GM21423 (cell line): ENCODE data around the gene MGRN1.

ENCODE experiments used
- ATAC-seq: cut with Tn5 transposase; IDR thresholded peaks from one replicate; pipeline ENCODE4 v1.9.1; 2021; ENCODE audit warnings: mild to moderate bottlenecking, moderate library complexity; ENCODE audit not compliant: unreplicated experiment

The MGRN1 gene

GRCh38 chr16:4696905-4697847 lies 72.5 kb downstream of the MGRN1 start:
- no peak for ATAC-seq

- no peak for ATAC-seq
Measured at GRCh38 chr16:4697848-4698291, 73.2 kb downstream of the MGRN1 start.

GRCh38 chr16:4698321-4699045 lies 73.9 kb downstream of the MGRN1 start:
- ATAC-seq: no peak

- ATAC-seq: no peak
Measured at GRCh38 chr16:4699046-4699556, 74.5 kb downstream of the MGRN1 start.

GRCh38 chr16:4700380-4700996 lies 75.9 kb downstream of the MGRN1 start:
- no peak for ATAC-seq

- ATAC-seq: no peak
Measured at GRCh38 chr16:4700997-4701743, 76.5 kb downstream of the MGRN1 start.

GRCh38 chr16:4701791-4702465 lies 77.3 kb downstream of the MGRN1 start:
- ATAC-seq: no peak

- ATAC-seq: no peak
Measured at GRCh38 chr16:4702466-4702808, 77.8 kb downstream of the MGRN1 start.

- ATAC-seq: no peak
Measured at GRCh38 chr16:4703906-4704305, 79.3 kb downstream of the MGRN1 start.

- no peak for ATAC-seq
Measured at GRCh38 chr16:4704491-4704890, 79.9 kb downstream of the MGRN1 start.

GRCh38 chr16:4704913-4705312 lies 80.3 kb downstream of the MGRN1 start:
- no peak for ATAC-seq

GRCh38 chr16:4706871-4707270 lies 82.2 kb downstream of the MGRN1 start:
- ATAC-seq: no peak

GRCh38 chr16:4709481-4709880 lies 84.9 kb downstream of the MGRN1 start:
- ATAC-seq: no peak

GRCh38 chr16:4713663-4714501 lies 89.3 kb downstream of the MGRN1 start:
- no peak for ATAC-seq

GRCh38 chr16:4714996-4715395 lies 90.4 kb downstream of the MGRN1 start:
- ATAC-seq: no peak

GRCh38 chr16:4718466-4718865 lies 93.8 kb downstream of the MGRN1 start:
- ATAC-seq: no peak

GRCh38 chr16:4723071-4723767 lies 98.6 kb downstream of the MGRN1 start:
- no peak for ATAC-seq

GRCh38 chr16:4724661-4725270 lies 100.1 kb downstream of the MGRN1 start:
- no peak for ATAC-seq
